MM.1S (cell line): ENCODE results near the gene NSL1.

Source experiments
- DNase-seq: peaks from one replicate; pipeline ENCODE4 v3.0.0-alpha.2; 2015
- H2AFZ ChIP-seq: fragments of 300-600 bp; sonication (generic); 2 replicates; pipeline ENCODE4 v1.6.0; 2016; ENCODE audit warnings: antibody characterized with exemption, low read length
- H3F3A ChIP-seq: fragments of 300-600 bp; sonication (generic); 2 replicates; pipeline ENCODE4 v1.6.1; 2016; ENCODE audit warnings: mild to moderate bottlenecking, antibody characterized with exemption, low read length, moderate library complexity, mixed read lengths; ENCODE audit not compliant: insufficient read depth
- H3K27ac ChIP-seq: fragments of 300-600 bp; sonication (generic); 2 replicates; pipeline ENCODE4 v1.5.1; 2016; ENCODE audit warnings: mild to moderate bottlenecking, low read length
- H3K27me3 ChIP-seq: fragments of 300-600 bp; sonication (generic); replicated peaks from 2 replicates; pipeline ENCODE4 v1.6.0; 2016; ENCODE audit warnings: low read length; ENCODE audit not compliant: insufficient read depth
- H3K36me3 ChIP-seq: fragments of 300-600 bp; sonication (generic); replicated peaks from 2 replicates; pipeline ENCODE4 v1.6.1; 2016; ENCODE audit warnings: mild to moderate bottlenecking, low read length, mixed read lengths; ENCODE audit not compliant: insufficient read depth
- H3K4me1 ChIP-seq: fragments of 300-600 bp; sonication (generic); 2 replicates; pipeline ENCODE4 v1.6.1; 2016; ENCODE audit warnings: low read length, mixed read lengths
- H3K4me2 ChIP-seq: fragments of 300-600 bp; sonication (generic); 2 replicates; pipeline ENCODE4 v1.6.0; 2016; ENCODE audit warnings: low read depth, low read length
- H3K4me3 ChIP-seq: fragments of 300-600 bp; sonication (generic); 2 replicates; pipeline ENCODE4 v1.5.1; 2016; ENCODE audit warnings: low read length, mixed read lengths
- H3K79me2 ChIP-seq: fragments of 300-600 bp; sonication (generic); 2 replicates; pipeline ENCODE4 v1.6.1; 2016; ENCODE audit warnings: mixed run types, low read length, mixed read lengths
- H3K9ac ChIP-seq: fragments of 300-600 bp; sonication (generic); 2 replicates; pipeline ENCODE4 v1.6.1; 2016; ENCODE audit warnings: low read length, mixed read lengths
- H3K9me2 ChIP-seq: fragments of 300-600 bp; sonication (generic); replicated peaks from 2 replicates; pipeline ENCODE4 v1.6.1; 2016; ENCODE audit warnings: mild to moderate bottlenecking, low read length, mixed read lengths; ENCODE audit not compliant: insufficient read depth
- H3K9me3 ChIP-seq: fragments of 300-600 bp; sonication (generic); replicated peaks from 2 replicates; pipeline ENCODE4 v1.6.1; 2016; ENCODE audit warnings: mild to moderate bottlenecking, low read length, mixed read lengths; ENCODE audit not compliant: insufficient read depth
- H4K20me1 ChIP-seq: fragments of 300-600 bp; sonication (generic); 2 replicates; pipeline ENCODE4 v1.6.1; 2016; ENCODE audit warnings: mild to moderate bottlenecking, low read length, moderate library complexity, mixed read lengths; ENCODE audit not compliant: insufficient read depth
- EZH2 ChIP-seq: fragments of 300-600 bp; sonication (generic); optimal IDR thresholded peaks from 2 replicates; pipeline ENCODE3; 2017; ENCODE audit warnings: low read depth, mild to moderate bottlenecking, antibody characterized with exemption, low read length, mixed read lengths
- EZH2phosphoT487 ChIP-seq: fragments of 300-600 bp; sonication (generic); IDR thresholded peaks from 2 replicates; pipeline ENCODE4 v1.6.1; 2018; ENCODE audit warnings: antibody characterized with exemption, low read length
- TF ChIP-seq, protein P1 (sequence below): fragments of 300-600 bp; sonication (generic); IDR thresholded peaks from 2 replicates; pipeline ENCODE4 v1.5.1; 2016; ENCODE audit warnings: antibody characterized with exemption, low read length, mixed read lengths

The NSL1 gene

DNA sequence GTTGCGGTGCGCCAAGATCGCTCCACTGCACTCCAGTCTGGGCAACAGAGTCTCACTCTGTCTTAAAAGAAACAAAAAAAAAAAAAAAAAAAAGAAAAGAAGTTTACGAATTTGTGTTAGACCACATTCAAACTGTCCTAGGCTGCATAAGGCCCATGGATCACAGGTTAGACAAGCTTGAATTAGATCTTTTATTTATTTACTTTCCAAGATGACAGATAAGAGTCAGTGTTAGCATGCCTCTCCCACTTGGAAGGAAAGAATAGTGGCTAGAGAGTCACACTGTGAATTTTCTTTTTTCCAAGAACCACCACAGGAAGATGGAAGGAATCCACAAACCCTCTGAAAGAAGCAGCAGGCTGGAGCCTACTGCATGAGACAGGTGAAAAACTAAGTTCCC, 29.3 kb downstream of the NSL1 start:
- Histone ChIP-seq H4K20me1 (no peaks in the 10 kb centered on the region), H3K4me2 (no peak overlapping the region), H3K36me3 (no peaks in the 10 kb centered on the region), H2AFZ (no peak overlapping the region), H3K4me1 (no peaks in the 10 kb centered on the region), H3K27ac (no peak overlapping the region), H3K9me2 (no peaks in the 10 kb centered on the region), H3K27me3 (no peaks in the 10 kb centered on the region), H3K4me3 (no peak overlapping the region), H3K9me3 (no peaks in the 10 kb centered on the region), H3K79me2 (peaks cover 54% of the 10 kb centered on the region), H3F3A (no peaks in the 10 kb centered on the region), H3K9ac (no peak overlapping the region)
- no peak for DNase-seq
- TF ChIP-seq, protein P1, sequence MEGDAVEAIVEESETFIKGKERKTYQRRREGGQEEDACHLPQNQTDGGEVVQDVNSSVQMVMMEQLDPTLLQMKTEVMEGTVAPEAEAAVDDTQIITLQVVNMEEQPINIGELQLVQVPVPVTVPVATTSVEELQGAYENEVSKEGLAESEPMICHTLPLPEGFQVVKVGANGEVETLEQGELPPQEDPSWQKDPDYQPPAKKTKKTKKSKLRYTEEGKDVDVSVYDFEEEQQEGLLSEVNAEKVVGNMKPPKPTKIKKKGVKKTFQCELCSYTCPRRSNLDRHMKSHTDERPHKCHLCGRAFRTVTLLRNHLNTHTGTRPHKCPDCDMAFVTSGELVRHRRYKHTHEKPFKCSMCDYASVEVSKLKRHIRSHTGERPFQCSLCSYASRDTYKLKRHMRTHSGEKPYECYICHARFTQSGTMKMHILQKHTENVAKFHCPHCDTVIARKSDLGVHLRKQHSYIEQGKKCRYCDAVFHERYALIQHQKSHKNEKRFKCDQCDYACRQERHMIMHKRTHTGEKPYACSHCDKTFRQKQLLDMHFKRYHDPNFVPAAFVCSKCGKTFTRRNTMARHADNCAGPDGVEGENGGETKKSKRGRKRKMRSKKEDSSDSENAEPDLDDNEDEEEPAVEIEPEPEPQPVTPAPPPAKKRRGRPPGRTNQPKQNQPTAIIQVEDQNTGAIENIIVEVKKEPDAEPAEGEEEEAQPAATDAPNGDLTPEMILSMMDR = no peak

DNA sequence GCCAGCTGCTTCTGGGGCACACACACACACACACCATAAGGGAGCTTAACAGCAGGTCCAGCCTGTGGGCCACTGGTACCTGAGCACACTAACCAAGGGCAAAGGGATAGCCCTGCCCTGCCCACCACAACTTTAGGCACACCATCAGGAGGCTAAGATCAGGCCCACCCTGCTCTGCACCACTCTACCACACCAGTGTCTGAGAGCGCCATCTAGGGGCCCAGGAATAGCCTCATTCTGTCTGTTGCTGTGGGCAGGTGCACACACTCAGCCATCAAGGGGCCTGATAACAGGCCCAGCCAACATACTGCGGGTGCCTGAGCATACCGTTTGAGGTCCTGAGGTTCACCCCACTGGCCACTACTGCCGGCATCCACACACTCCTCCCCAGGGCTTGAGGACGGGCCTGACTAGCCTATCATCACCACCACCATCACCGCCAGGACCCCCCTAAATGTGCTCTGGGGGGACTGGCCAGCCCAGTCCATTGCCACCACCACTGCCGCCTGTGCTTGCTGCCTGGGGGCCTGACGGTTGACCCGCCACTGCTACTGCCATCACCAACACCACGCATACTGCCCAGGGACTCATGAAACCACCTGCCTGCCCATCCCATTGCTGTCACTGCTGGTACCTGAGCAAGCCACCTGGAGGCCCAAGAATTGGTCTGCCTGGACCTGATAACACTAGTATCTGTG, 31.3 kb downstream of the NSL1 start:
- no peak overlapping the region for H3K9ac ChIP-seq
- no peak overlapping the region for H3K4me2 ChIP-seq
- no peak overlapping the region for H3K27ac ChIP-seq
- no peak overlapping the region for H2AFZ ChIP-seq
- no peaks in the 10 kb centered on the region for H4K20me1 ChIP-seq
- H3K4me1 ChIP-seq = no peaks in the 10 kb centered on the region
- H3K9me2 ChIP-seq = no peaks in the 10 kb centered on the region
- no peaks in the 10 kb centered on the region for H3K9me3 ChIP-seq
- no peaks in the 10 kb centered on the region for H3K27me3 ChIP-seq
- DNase-seq = peak; percentile 59
- TF ChIP-seq EZH2 = no peak
- TF ChIP-seq, protein P1 = peak; percentile 74
- no peak for TF ChIP-seq EZH2phosphoT487
- no peaks in the 10 kb centered on the region for H3F3A ChIP-seq
- no peaks in the 10 kb centered on the region for H3K36me3 ChIP-seq
- H3K79me2 ChIP-seq = peaks cover 45% of the 10 kb centered on the region
- no peak overlapping the region for H3K4me3 ChIP-seq

DNA sequence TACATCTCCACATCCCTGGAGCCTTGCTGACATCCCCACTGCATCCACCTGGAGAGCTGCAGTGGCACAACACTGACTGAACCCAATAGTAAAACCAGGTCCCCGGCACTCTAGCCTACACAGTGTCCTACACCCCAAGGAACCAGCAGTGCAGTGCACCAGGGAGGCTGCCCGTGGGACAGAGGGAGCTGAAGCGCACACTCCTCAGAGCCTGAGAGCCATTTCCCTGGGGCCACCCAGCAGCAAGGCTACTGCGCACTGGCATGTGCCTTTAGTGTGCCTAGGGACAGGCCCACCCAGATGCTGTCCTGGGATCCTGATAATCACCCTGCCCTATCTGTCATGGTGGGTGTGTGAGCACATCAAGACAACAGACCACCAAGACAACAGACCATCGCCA, 31.9 kb downstream of the NSL1 start:
- Histone ChIP-seq H3K4me1 (peaks cover 5% of the 10 kb centered on the region), H3K4me2 (no peak overlapping the region), H3K27ac (no peak overlapping the region), H3K9me3 (no peaks in the 10 kb centered on the region), H3F3A (peaks cover 5% of the 10 kb centered on the region), H4K20me1 (no peaks in the 10 kb centered on the region), H3K4me3 (no peak overlapping the region), H3K9ac (no peak overlapping the region), H3K79me2 (peaks cover 45% of the 10 kb centered on the region), H2AFZ (no peak overlapping the region), H3K36me3 (no peaks in the 10 kb centered on the region), H3K27me3 (no peaks in the 10 kb centered on the region), H3K9me2 (no peaks in the 10 kb centered on the region)
- TF ChIP-seq, protein P1 = no peak
- TF ChIP-seq EZH2phosphoT487 = no peak
- TF ChIP-seq EZH2 = no peak
- DNase-seq = no peak
